UCSD-AML1 (cell line): ENCODE data around the gene MIEN1.
A peak's percentile ranks its signal among the peaks of the same experiment; 100 is the strongest.
"Not testable (repeated sequence)": the region's sequence is repeated elsewhere in the genome, so short reads cannot be mapped to it uniquely, and the experiment has no call there.

Experiments used
- DNase-seq: peaks from one replicate; lab custom pipeline; 2025; ENCODE audit not compliant: unreplicated experiment; lab: John Stamatoyannopoulos, UW

The MIEN1 gene

GRCh38 chr17:39701012-39701783 lies 29.1 kb downstream of the MIEN1 start:
- no peak for DNase-seq

DNA sequence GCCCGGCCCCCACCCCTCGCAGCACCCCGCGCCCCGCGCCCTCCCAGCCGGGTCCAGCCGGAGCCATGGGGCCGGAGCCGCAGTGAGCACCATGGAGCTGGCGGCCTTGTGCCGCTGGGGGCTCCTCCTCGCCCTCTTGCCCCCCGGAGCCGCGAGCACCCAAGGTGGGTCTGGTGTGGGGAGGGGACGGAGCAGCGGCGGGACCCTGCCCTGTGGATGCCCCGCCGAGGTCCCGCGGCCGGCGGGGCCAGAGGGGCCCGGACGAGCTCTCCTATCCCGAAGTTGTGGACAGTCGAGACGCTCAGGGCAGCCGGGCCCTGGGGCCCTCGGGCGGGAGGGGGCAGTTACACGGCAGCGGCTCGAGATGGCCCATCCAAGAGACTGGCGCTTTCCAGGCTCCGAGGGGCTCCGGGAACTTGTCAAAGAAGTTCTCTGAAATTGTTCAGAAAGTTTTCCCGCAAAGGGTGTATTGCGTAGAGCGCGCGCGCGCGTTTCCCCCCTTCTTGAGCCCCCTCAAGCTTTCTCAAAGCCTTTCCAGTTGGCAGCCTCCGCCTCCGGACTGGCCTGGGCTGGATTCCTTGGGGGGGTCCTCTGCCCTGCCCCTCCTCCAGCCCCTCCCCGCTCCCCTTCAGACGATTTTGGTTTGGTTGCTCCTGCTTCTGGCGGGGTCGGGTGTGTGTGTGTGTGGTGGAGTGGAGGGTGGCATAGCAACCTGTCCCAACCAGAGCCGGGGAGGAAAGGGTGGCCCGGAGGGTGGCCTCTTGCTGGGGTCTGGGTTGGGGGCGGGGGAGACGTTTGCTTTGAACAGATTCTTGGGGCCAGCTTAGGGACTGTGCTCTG lies 30.0 kb downstream of the MIEN1 start:
- no peak for DNase-seq

GRCh38 chr17:39699818-39700147 lies 30.5 kb downstream of the MIEN1 start, which contains the start of gene ERBB2:
Gene ERBB2, plus strand, starts transcription at chr17:39700064. Its CDS starts 175 bp downstream, at chr17:39700239.
- DNase-seq: no peak

DNA sequence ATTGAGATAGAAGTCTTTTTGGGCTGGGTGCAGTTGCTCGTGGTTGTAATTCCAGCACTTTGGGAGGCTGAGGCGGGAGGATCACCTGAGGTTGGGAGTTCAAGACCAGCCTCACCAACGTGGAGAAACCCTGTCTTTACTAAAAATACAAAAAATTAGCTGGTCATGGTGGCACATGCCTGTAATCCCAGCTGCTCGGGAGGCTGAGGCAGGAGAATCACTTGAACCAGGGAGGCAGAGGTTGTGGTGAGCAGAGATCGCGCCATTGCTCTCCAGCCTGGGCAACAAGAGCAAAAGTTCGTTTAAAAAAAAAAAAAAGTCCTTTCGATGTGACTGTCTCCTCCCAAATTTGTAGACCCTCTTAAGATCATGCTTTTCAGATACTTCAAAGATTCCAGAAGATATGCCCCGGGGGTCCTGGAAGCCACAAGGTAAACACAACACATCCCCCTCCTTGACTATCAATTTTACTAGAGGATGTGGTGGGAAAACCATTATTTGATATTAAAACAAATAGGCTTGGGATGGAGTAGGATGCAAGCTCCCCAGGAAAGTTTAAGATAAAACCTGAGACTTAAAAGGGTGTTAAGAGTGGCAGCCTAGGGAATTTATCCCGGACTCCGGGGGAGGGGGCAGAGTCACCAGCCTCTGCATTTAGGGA lies 31.0 kb downstream of the MIEN1 start:
- DNase-seq: not testable (repeated sequence)

- DNase-seq: no peak
Observed at GRCh38 chr17:39697961-39698360, 32.4 kb downstream of the MIEN1 start.

GRCh38 chr17:39696731-39697130 lies 33.6 kb downstream of the MIEN1 start:
- no peak for DNase-seq

- DNase-seq: no peak
Observed at GRCh38 chr17:39695089-39695474, 35.2 kb downstream of the MIEN1 start.

DNA sequence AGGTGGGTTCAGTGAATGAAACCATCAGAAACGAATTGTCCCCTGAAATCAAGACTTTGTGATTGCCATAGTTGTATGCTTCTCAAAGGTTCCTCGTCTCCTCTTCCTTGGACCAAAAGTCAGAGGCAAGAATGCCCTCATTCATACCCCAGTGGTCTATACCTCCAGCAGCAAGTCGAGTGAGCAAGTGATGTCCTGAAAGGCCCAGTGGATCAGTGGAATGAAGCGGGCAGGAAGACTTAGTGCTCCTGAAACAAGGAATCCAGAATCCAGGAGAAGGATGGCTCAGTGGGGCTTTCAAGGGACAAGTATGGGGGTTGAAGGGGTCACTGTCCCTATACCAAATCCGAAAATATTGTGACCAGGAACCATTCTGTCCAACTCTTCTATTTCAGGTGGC lies 35.7 kb downstream of the MIEN1 start:
- DNase-seq: no peak

DNA sequence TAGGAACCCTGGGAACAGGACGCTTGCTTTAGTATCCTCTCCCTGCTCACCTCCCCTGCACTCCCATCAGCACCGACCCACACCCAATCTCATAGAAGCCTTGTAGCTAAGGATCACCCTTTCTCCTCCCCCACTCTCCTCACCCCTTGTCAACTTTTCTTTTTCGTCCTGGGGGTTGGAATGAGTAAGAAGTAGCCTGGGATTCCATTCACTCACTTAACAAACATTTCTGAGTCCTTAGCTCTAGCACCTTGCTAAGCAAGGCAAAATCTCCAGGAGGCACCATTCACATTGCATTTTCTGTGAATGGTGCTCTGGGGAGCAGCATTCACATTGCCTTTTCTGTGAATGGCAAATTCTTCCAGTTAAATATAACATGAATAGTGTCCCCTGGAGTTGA lies 41.4 kb downstream of the MIEN1 start:
- DNase-seq: no peak

- no peak for DNase-seq
Observed at GRCh38 chr17:39688475-39688835, 41.9 kb downstream of the MIEN1 start.

DNA sequence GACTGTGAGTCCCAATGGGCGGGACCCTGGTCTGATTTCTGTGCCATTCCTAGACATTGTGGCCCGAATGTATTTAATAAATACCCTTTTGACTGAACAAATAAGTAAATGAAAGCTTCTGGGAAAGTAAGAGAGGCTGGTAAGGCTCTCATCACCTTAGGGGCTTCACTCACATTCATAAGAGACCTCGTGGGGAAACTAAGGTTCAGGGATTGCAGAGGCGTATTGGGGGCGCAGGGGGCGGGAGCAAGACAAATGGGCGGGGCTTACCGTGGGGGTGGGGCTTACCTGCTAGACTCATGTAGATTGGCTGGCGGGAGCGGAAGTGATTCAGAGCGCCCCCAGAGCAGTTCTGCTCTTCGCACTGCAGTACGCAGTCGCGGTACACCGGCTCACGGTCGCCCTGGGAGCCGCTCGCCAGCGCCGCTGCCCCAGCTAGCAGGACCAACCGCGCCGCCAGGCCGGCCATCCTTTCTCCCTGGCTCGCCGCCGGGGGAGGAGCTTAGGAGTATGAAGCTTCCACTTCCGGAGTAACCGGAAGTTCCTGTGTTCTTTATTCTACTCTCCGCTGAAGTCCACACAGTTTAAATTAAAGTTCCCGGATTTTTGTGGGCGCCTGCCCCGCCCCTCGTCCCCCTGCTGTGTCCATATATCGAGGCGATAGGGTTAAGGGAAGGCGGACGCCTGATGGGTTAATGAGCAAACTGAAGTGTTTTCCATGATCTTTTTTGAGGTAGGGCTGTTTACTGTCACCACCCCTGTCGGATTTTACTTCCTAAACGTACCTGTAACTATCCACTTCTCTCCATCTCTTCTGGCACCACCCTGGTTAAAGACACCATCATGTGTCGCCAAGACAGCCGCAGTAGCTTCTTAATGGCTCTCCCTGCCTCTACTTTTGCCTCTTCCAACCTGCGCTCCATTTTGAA lies 42.5 kb downstream of the MIEN1 start, which contains the start of gene PGAP3:
Gene PGAP3 (minus strand): TSS at position 512 of the 929 bp plus-strand sequence. CDS start 43 bp downstream, at position 469.
- peak; percentile 92 for DNase-seq

- DNase-seq: no peak
Observed at GRCh38 chr17:39687101-39687545, 43.2 kb downstream of the MIEN1 start.

DNA sequence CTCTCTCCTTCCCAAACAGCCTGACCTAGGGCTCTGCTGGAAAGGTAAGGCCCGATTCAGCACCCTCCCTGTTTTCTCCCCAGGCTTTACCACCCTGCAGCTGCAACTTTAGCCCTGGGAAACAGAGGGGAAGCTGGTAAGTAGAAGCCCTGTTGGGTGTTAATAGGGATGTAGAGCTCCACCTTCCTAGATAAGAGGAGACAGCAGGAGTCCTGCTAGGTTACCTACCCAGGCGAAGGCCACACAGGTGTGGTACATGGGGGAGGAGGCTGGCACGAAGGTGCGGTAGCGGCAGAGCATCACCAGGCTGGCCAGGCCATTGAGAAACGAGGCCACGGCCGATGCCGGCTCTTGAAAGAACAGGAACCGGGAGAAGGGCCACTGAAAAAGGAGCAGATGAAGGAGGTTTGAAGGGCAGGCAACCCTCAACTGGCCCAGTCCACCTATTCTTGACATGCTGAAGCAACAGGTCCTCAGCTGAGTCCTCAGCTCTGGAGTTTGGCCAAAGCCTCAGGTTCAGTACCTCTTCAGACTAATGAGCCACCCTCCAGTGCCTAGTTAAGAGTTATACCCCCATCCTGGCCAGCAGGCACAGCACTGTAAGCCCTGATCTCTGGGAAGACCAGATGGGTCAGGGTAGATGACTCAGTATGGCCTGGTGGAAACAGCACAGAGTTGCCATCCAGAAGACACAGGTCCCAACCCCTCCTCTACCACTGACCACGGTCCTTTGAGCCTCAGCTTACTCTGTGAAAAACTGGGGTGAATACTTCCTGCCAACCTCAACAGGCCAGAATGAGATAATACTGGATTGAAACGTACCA lies 45.8 kb downstream of the MIEN1 start:
- no peak for DNase-seq

GRCh38 chr17:39683295-39683939 lies 46.9 kb downstream of the MIEN1 start:
- no peak for DNase-seq

- peak; percentile 74 for DNase-seq
Observed at GRCh38 chr17:39679521-39680192, 50.7 kb downstream of the MIEN1 start.
